ENCODE data around the gene PKN3. TPM values are rescaled to one million over a fixed set of nuclear protein-coding genes. Genes with fewer than 3 reads are reported as not detected.
A peak's percentile ranks its signal among the peaks of the same experiment; 100 is the strongest.
"Not testable (repeated sequence)": the region's sequence is repeated elsewhere in the genome, so short reads cannot be mapped to it uniquely, and the experiment has no call there.

Gene PKN3
- 2.6 and 3.5 TPM in 2 replicates for total RNA-seq

DNA sequence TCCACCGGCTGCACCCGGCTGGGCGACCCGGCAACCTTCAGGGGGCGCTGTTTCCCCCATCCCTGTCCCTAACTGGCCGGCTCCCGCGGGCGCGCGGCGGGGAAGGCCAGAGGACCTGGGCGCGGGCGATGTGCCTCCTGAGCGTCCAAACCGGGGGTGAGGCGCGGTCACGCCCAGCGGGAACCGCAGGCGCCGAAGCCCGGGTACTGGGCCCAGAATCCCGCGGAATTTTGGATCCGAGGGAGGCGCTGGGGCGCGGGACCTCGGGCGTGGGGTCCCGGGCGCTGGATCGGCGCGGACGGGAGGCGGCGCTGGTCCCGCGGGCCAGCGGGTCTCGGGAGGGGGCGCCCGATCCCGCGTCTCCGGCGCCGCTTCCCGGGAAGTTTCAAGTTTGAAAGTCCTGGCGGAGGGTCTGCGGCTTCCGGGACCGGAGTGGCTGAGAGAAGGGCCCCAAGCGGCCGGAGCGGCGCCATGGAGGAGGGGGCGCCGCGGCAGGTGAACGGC is at the start of gene PKN3:
PKN3 (plus strand) TSS at position 59 of the 504 bp plus-strand sequence; CDS start at position 472, 413 bp downstream.
- TF ChIP-seq, protein P1, sequence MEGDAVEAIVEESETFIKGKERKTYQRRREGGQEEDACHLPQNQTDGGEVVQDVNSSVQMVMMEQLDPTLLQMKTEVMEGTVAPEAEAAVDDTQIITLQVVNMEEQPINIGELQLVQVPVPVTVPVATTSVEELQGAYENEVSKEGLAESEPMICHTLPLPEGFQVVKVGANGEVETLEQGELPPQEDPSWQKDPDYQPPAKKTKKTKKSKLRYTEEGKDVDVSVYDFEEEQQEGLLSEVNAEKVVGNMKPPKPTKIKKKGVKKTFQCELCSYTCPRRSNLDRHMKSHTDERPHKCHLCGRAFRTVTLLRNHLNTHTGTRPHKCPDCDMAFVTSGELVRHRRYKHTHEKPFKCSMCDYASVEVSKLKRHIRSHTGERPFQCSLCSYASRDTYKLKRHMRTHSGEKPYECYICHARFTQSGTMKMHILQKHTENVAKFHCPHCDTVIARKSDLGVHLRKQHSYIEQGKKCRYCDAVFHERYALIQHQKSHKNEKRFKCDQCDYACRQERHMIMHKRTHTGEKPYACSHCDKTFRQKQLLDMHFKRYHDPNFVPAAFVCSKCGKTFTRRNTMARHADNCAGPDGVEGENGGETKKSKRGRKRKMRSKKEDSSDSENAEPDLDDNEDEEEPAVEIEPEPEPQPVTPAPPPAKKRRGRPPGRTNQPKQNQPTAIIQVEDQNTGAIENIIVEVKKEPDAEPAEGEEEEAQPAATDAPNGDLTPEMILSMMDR (IDR thresholded peaks at IDR 0.05; ENCODE audit: insufficient read depth, low read depth, low read length): peak; percentile 78
- DNase-seq (ENCODE audit: low read depth): peak; percentile 82
- peak within 1 kb of the TSS; percentile 79 for H3K4me3 ChIP-seq (ENCODE audit: low read depth, low read length)

DNA sequence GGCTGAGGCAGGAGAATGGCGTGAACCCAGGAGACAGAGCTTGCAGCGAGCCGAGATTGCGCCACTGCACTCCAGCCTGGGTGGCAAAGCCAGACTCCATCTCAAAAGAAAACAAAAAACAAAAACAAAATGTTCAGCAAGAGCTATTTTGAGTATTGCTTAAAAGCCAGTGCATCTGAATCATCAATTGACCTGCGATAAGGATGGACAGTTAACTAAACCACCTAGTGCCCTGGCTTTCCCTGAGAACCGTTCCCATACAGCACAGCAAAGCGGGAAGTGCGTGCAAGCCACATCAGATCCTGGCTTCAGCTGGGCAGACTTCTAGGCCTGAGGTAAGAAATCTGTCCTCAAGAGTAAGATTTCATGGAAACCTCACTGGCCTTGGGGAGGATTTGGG is 48.4 kb upstream of the PKN3 start:
- peak; percentile 35 for DNase-seq (ENCODE audit: low read depth)
- TF ChIP-seq, protein P1 (IDR thresholded peaks at IDR 0.05; ENCODE audit: insufficient read depth, low read depth, low read length): no peak
- no peak overlapping the region for H3K4me3 ChIP-seq (ENCODE audit: low read depth, low read length)

DNA sequence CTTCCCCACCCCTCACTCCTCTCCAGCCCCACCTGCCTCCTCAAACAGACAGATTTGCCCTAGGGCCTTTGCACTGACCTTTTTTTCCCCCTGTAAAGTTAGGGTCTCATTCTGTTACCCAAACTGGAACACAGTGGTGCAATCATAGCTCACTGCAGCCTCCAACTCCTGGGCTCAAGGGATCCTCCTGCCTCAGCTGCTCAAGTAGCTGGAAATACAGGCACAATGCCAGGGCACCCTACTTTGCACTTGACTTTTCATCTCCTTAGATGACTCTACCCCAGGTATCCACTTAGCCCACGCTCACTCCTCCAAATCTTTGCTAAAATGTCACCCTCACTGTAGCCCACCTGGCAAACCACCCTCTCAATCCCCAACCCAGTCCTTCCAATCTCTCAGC is 47.8 kb upstream of the PKN3 start:
- no peak for DNase-seq (ENCODE audit: low read depth)
- TF ChIP-seq, protein P1 (IDR thresholded peaks at IDR 0.05; ENCODE audit: insufficient read depth, low read depth, low read length): no peak
- no peak overlapping the region for H3K4me3 ChIP-seq (ENCODE audit: low read depth, low read length)

DNA sequence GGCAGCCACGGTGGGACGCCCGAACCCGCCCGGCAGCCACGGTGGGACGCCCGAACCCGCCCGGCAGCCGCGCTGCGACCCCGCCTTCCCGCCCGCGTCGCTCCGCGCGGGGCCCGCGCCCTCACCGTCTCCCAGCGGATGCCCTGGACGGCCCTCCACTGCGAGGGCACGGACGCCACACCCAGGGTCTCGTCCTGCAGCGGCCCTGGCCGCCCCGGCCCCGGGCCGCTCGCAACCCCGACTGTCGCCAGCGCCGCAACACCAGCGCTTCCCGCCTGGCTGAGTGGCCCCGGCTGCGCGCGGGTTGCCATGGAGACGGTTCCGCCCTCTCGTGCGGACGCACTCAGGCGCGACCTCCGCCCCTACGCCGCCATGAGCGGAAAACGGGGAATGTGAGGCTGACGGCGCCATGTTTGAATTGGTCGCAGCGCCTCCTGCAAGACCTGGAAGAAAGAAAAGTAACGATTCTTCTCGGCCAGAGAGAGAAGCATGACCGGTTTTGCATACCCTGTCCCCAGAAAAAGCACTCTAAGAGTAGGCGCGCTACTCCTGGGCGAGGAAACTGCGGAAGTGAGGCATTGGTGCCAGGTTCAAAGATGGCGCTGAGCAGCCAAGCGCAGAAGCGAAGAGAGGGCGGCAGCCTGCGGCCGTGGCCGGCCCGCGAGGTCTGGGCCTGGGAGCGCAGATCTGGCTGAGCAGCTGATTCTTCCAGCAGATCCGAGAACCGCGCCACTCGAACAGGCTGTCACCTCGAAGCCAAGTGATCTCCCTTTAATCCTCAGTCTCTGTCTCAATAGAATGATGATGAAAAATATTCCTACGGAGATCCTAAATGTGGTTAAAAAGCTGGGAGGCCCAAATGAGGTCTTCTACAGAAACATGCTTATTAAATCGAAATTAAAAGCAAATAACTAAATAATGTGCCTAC is 45.6 kb upstream of the PKN3 start, which contains the start of gene DYNC2I2:
DYNC2I2 (minus strand) TSS at position 432 of the 928 bp plus-strand sequence; CDS start at position 311, 121 bp downstream.
- DNase-seq (ENCODE audit: low read depth): peak; percentile 95
- H3K4me3 ChIP-seq (ENCODE audit: low read depth, low read length): peak within 1 kb of the TSS; percentile 74
- TF ChIP-seq, protein P1 (IDR thresholded peaks at IDR 0.05; ENCODE audit: insufficient read depth, low read depth, low read length): no peak

DNA sequence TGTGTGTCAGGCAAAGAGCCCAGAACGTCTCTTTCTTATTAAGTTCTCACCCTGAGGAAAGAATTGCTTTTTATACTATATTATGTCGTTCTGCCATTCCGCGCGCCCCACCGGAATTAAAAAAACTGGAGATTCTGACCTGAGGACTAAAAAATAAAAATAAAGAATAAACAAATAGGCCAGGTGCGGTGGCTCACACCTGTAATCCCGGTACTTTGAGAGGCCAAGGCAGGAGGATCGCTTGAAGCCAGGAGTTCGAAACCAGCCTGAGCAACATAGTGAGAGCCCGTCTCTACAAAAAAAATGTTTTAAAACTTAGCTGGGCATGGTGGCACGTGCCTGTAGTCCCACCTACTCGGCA is 45.0 kb upstream of the PKN3 start:
- DNase-seq (ENCODE audit: low read depth): no peak
- H3K4me3 ChIP-seq (ENCODE audit: low read depth, low read length): no peak overlapping the region
- TF ChIP-seq, protein P1 (IDR thresholded peaks at IDR 0.05; ENCODE audit: insufficient read depth, low read depth, low read length): no peak

DNA sequence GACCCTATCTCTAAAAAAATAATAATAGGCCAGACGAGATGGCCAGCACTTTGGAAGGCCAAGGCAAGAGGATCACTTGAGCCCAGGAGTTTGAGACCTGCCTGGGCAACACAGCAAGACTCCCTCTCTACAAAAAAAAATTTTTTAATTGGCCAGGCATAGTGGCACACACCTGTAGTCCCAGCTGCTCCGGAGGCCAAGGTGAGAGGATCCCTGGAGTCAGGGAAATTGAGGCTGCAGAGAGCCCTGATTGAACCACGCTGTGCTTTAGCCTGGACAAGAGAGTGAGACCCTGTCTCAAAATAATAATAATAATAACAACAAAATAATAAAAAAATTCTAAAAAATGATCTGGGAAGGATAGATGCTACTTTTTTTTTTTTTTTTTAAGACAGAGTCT is 44.5 kb upstream of the PKN3 start:
- H3K4me3 ChIP-seq (ENCODE audit: low read depth, low read length): no peak overlapping the region
- DNase-seq (ENCODE audit: low read depth): no peak
- TF ChIP-seq, protein P1 (IDR thresholded peaks at IDR 0.05; ENCODE audit: insufficient read depth, low read depth, low read length): no peak

DNA sequence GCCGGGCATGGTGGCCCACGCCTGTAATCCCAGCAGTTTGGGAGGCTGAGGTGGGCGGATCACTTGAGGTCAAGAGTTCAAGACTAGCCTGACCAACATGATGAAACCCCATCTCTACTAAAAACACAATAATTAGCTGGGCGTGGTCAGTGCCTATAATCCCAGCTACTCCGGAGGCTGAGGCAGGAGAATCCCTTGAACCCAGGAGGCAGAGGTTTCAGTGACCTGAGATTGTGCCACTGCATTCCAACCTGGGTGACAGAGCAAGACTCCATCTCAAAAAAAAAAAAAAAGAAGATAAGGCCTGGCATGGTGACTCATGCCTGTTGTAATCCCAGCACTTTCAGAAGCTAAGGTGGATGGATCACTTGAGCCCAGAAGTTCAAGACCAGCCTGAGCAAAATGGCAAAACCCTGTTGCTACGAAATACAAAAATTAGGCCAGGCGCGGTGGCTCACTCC is 35.8 kb upstream of the PKN3 start:
- not testable (repeated sequence) for DNase-seq (ENCODE audit: low read depth); H3K4me3 ChIP-seq (ENCODE audit: low read depth, low read length)
